GM18907 (cell line): ENCODE data around the gene GLDC.
"Not testable (repeated sequence)": the region's sequence is repeated elsewhere in the genome, so short reads cannot be mapped to it uniquely, and the experiment has no call there.

Experiments used
- ATAC-seq: cut with Tn5 transposase; IDR thresholded peaks from one replicate; pipeline ENCODE4 v1.9.1; 2021; ENCODE audit warnings: mild to moderate bottlenecking, moderate library complexity; ENCODE audit not compliant: unreplicated experiment

Gene GLDC

DNA sequence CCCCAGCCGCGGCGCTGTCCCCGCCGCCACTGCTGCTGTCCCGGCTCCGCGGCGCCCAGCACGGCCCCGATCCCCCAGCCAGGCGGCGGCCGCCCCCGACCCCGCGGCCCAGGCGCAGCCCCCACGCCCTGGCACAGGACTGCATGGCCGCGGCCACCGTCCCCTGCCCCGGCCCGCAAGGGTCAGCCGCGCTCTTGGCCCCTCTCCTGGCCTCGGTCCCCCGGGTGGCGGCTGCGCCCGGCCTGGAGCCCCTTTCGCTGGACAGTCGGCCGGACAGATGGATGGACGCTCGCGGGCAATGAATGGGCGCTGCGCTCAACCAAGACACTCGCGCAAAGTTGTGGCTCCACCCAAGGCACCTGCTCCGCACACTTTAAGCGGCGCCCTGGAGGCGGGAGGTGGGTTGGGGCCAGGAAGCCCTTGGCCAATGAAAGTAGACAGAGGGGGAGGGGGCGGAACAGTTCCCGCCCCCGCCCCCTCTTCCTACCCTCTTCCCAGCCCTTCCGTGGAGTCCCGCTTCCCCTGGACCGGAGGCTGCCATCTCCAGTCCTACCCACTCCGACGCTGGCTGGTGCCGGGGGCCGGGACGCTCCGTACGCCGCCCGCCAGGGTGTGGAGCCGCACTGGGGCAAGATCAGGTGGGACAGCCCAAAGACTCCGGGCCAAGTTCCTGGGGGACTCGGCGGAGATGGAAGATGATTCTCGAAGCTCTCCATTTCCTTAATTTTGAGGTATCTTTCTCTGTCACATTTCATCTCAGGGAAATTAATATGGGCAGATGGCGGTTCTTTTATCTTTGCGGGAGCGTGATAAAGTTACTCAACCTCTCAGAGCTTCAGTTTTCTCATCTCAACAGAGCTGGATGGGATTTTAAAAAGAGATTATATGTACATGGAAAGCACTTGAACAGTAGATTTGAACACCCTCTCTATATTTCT, at the start of gene GLDC:
GLDC (minus strand) TSS at position 375 of the 938 bp plus-strand sequence; CDS start at position 145, 230 bp downstream.
- ATAC-seq, result peak; percentile 89

DNA sequence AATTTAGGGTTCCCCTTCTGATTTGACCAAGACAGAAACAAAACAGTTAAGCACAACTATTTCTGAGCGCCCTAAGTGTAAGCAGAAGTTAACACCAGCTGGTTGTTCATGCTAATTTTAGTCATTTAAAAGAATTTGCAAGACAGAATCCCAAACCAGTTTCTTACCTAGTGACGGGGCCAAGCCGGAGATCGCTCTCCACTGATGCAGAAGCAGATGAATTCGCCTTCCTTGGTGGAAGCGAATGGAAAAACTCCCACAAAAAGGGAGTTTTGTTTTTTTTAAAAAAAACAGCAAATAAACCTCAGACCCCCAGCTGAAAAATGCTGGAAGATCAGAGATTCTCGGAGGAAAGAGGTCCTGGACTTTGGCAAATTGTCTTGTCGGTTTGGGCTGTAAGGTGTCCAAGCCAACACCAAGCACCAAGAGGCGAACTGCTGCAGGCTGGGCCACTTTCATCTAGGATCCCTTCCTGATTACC, 47.4 kb upstream of the GLDC start:
- no peak for ATAC-seq

DNA sequence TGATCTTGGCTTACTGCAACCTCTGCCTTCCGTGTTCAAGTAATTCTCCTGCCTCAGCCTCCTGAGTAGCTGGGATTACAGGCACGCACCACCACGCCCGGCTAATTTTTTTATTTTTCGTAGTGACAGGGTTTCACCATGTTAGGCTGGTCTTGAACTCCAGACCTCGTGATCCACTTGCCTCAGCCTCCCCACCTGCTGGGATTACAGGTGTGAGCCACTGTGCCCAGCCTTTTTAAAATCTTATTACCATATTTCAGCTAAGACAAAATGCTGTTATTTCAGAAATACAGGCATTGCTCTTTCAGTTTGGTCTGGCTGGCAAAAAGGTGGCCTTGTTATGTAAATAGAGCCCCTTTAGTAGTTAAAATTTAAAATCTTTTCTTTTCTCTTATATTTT, 46.9 kb upstream of the GLDC start:
- no peak for ATAC-seq

- ATAC-seq, result not testable (repeated sequence)
Observed at GRCh38 chr9:6690675-6691070, 45.1 kb upstream of the GLDC start.

DNA sequence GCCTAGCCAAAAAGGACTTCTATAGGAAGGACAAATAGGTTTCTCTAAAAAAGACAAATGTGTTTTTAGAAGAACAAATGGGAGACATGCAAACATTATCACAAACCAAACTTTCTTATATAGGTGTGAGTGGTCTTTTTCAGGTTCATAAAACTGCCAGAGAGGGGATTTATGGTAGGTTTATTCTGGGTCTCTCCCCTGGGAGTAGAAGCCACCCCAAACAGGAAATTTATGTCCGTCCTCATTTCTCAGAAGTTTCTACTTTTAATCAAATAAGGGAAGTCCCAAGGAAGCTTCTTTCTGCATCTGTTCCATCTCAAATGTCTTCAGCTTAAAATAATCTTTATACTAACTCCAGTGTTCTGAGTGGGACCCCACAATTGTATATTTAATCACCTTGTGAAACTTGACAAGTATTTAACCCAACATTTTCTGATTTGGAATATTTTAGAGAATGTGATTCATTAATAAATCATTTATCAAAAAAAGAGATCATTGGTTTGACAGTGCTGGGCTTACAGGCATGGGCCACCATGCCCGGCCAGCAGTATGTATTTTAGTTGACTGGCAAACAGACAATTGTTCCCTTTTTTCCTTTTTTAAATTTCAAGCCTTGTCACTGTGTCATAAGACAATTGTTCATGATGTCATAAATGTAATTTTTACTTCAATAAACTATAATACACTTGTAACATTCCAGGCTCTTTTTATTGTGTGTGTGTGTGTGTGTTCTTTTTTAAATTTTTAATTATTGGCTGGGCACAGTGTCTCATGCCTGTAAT, 44.6 kb upstream of the GLDC start:
- no peak for ATAC-seq

DNA sequence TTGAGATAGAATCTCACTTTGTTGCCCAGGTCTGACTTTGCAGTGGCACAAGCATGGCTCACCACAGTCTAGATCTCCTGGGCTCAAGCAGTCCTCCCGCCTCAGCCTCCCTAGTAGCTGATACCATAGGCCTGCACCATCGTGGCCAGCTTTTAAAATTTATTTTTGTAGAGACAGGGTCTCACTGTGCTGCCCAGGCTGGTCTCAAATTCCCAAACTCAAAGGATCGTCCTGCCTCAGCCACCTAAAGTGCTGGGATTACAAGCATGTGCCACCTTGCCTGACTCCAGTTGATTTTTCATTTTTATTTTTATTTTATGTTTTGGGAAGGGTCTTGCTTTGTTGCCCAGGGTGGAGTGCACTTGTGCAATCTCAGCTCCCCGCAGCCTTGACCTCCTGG, 41.7 kb upstream of the GLDC start:
- ATAC-seq, result no peak

DNA sequence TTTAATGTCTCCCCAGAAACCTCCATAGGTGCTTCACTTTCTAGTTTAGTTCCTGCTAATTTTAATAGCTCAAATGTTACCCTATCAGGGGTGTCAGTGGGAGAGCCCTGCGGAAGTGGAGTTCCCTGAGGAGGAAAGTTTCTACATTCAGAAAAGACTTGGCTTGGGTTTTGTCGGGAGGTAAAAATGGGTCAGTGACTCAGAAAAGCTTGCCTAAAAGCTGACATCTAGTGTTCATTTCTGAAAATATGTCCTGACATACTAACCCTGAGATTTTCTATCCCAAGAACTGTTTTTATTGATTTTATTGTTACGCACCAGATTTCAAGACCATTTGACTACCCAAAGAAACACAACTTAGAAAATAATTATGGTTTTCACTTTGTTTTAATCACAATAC, 40.9 kb upstream of the GLDC start:
- ATAC-seq, result no peak

GRCh38 chr9:6681957-6682501, 36.5 kb upstream of the GLDC start:
- ATAC-seq, result no peak

DNA sequence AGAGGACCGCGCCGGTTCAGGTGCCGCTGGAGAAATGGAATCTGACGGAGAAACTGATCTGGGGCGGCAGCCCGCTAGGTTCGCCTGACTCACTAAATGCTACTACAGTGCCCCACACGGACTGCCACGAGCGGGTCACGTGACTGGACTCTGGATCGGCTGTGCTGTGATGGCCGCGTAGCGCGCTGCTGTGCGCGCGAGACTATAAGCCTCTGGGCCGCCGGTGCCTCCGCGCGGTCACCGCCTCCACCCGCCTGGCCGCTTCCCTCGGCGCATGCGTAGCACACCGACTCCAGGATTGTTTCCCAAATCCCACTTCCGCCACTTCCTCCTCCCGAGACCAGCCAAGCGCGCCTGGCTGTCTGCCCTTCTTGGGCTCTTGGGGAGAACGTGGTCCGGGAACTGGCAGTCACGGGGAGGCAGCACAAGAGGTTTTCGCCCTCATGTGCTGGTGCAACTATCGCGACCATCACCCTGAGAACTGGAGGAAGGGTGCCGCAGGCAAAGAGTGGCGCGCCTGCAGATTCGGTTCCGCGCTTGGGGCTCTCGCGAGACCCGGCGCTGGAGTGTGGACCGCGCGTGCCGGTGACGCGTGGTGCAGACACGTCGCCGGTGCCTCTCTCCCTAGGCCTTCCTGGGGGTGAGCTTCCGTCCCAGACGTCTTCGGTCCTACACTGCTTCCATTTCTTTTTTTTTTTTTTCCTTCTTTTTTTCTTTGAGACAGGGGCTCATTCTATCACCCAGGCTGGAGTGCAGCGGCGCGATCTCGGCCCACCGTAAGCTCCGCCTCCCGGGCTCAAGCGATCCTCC, 35.8 kb upstream of the GLDC start:
- ATAC-seq, result peak; percentile 80

- peak; percentile 30 for ATAC-seq
Observed at GRCh38 chr9:6680797-6681146, 35.2 kb upstream of the GLDC start.

GRCh38 chr9:6677803-6678202, 32.3 kb upstream of the GLDC start:
- ATAC-seq, result no peak

GRCh38 chr9:6676254-6676921, 30.9 kb upstream of the GLDC start:
- no peak for ATAC-seq

DNA sequence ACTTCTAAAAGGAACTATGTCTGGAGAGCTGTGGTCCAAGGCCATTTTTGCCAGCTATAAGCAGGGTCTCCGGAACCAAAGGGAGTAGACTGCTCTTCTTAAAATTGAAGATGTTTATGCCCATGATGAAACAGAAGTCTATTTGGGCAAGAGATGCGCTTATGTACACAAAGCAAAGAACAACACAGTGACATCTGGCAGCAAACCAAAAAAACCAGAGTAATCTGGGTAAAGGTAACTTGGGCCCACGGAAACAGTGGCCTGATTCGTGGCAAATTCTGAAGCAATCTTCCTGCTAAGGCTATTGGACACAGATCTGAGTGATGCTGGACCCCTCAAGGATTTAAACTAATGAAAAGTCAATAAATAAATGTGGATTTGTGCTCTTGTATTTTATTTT, 29.7 kb upstream of the GLDC start:
- ATAC-seq, result no peak

- ATAC-seq, result peak; percentile 58
Observed at GRCh38 chr9:6673326-6674025, 27.9 kb upstream of the GLDC start.

DNA sequence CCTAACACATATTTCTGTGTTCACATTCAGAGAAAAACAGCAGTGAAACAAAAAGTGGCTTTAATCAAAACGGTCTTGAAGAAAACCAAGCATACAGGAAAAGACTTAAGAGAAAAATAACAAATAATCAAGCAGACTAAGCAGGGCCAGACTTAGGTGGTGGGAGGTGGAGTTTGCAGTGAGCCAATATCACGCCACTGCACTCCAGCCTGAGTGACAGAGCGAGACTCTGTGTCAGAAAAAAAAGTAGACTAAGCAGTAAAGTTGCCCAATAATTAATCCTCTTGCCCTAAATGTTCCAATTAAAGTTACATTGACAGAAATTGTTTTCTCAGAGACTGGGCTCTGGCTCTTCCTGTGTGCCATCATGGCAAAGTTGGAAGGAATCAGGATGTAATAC, 26.6 kb upstream of the GLDC start:
- no peak for ATAC-seq

- no peak for ATAC-seq
Observed at GRCh38 chr9:6671416-6671815, 25.9 kb upstream of the GLDC start.

- no peak for ATAC-seq
Observed at GRCh38 chr9:6669881-6670280, 24.4 kb upstream of the GLDC start.

DNA sequence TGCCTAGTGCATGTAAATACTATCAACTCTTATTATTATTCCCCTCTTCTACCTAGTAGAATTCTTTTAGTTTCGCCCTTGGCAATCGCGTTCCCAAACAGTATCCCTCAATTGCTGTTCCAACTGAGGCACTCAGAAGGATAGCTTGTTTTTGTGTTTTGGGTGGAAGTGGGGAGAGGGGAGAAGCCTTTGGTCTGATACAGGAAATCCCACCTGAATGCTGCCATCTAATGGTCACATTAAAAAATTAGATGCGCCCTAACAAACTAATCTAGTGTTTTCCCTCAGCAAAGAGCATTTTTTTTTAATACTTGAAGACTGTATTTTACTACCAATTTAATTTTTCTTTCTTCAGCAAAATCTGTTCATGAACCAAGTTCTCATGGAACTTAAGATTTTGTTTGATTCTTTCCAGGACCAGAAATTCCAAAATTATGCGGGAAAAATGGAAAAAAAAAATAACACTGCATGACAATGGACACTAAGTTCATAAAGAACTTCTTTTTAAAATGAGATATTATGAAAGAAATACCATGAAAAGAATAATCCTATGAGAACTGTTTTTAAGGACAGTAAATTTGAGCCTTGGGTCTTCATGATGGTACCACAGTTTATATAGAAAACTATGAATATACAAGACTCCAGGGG, 22.2 kb upstream of the GLDC start:
- no peak for ATAC-seq

- ATAC-seq, result no peak
Observed at GRCh38 chr9:6667080-6667479, 21.6 kb upstream of the GLDC start.
